Gastrocnemius medialis (tissue), 4 donors: ENCODE results near the gene ZNF276. TPM values are rescaled to one million over a fixed set of nuclear protein-coding genes. Genes with fewer than 3 reads are reported as not detected.

Source experiments
- ATAC-seq, 2 donors: fragments of 150-250 bp; one replicate each; pipeline ENCODE4 v1.9.1; 2016
- DNase-seq, 2 donors: peaks; one replicate each; pipeline ENCODE4 v3.0.0-alpha.2; 2019
- H3K27ac ChIP-seq, 4 donors: fragments of 200-600 bp; sonication (generic); 1 replicate in 1 of 4; 2 replicates in 3 of 4; pipeline ENCODE4 v1.5.1; 2016 to 2018; ENCODE audit warnings: mild to moderate bottlenecking in 2 of 4, moderate library complexity in 1 of 4
- H3K27me3 ChIP-seq, 3 donors: fragments of 200-600 bp; sonication (generic) in 2 of 3; 1 replicate in 1 of 3; 2 replicates in 2 of 3; pipeline versions ENCODE4 v1.5.1 to v1.6.0; 2016 to 2019; ENCODE audit warnings: mild to moderate bottlenecking in 1 of 3, moderate library complexity in 1 of 3
- H3K36me3 ChIP-seq, 2 donors: fragments of 200-600 bp; sonication (generic) in 1 of 2; one replicate each; pipeline ENCODE4 v1.5.1; 2017 to 2018
- H3K4me1 ChIP-seq, 2 donors: fragments of 200-600 bp; sonication (generic) in 1 of 2; one replicate each; pipeline ENCODE4 v1.5.1; 2016 to 2017; ENCODE audit warnings: mild to moderate bottlenecking in 2 of 2
- H3K4me3 ChIP-seq, 4 donors: fragments of 200-600 bp; sonication (generic) in 3 of 4; 1 replicate in 1 of 4; 2 replicates in 3 of 4; pipeline ENCODE4 v1.5.1; 2016 to 2019; ENCODE audit warnings: mild to moderate bottlenecking in 2 of 4
- H3K9me3 ChIP-seq, 3 donors: fragments of 200-600 bp; sonication (generic) in 2 of 3; 1 replicate in 1 of 3; 2 replicates in 2 of 3; pipeline ENCODE4 v1.5.1; 2016 to 2019
- POLR2A ChIP-seq, 2 donors: fragments of 450-650 bp; IDR thresholded peaks; one replicate each; pipeline ENCODE4 v1.6.1; 2017; ENCODE audit warnings: antibody characterized with exemption in 2 of 2, mild to moderate bottlenecking in 2 of 2, moderate library complexity in 2 of 2
- in situ Hi-C, 4 donors: fragments of 200-750 bp; cut with MboI; loops; one replicate each; pipeline versions ENCODE4 v1.15.0 to v1.8.0; 2017; ENCODE audit warnings: low sequenced_read_pairs in 4 of 4
- intact Hi-C: fragments of 100-400 bp; cut with DNase I; formaldehyde crosslinking; loops from one replicate; pipeline ENCODE4 v1.15.1; 2023; ENCODE audit warnings: low total_unique reads
- total RNA-seq, 4 donors: library from RNA; depleted of rRNA; stranded (reverse); fragments of >200 nt; gene quantifications; one replicate each; pipeline versions ENCODE4 v1.1.0 to v1.2.3, GENCODE V29; 2016
- TF ChIP-seq, protein P1 (sequence below), 5 experiments: fragments of 450-650 bp in 3 of 5; fragments of 200-600 bp in 2 of 5; sonication (generic) in 2 of 5; IDR thresholded peaks in 4 of 5; conservative IDR thresholded peaks in 1 of 5; 1 replicate in 4 of 5; 2 replicates in 1 of 5; pipeline ENCODE4 v1.5.1; 2016 to 2019; ENCODE audit warnings: antibody characterized with exemption in 5 of 5, mild to moderate bottlenecking in 3 of 5, moderate library complexity in 3 of 5

Gene ZNF276
- total RNA-seq, 4 donors from 2014 or later = 11.1 to 13.6 (median 11.5) TPM

DNA sequence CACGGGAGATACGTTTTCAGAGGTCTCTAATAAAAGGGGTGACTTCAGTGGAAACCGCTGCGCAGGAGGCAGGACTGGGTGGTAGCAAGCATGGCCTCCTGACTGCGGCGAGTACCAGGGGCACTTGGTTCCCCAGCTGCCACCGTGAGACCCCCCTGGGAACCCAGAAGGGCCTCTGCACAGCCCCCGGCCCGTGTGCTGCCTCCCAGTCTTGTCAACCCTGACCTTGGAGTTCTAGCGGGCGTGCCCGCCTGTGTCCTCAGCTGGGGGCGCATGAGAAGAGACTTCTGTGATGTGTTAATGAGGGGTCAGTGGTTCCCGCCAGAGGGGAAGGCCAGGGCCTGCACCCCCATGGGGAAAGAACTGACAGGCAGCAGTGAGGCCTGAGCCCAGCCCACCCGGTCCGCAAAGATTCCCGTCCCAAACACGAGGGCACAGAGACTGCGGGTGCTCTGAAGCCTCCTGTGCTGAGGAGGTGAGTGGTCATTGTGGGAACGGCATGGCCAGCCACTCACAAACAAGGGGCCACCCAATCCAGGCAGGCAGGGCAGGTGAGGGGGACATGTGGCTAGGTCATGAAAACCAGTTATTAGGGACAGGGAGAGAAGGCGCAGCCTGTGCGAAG lies 9.4 kb downstream of the ZNF276 start:
- H3K36me3 ChIP-seq = peaks cover 0 to 88% of the 10 kb centered on the region in 2 donors

DNA sequence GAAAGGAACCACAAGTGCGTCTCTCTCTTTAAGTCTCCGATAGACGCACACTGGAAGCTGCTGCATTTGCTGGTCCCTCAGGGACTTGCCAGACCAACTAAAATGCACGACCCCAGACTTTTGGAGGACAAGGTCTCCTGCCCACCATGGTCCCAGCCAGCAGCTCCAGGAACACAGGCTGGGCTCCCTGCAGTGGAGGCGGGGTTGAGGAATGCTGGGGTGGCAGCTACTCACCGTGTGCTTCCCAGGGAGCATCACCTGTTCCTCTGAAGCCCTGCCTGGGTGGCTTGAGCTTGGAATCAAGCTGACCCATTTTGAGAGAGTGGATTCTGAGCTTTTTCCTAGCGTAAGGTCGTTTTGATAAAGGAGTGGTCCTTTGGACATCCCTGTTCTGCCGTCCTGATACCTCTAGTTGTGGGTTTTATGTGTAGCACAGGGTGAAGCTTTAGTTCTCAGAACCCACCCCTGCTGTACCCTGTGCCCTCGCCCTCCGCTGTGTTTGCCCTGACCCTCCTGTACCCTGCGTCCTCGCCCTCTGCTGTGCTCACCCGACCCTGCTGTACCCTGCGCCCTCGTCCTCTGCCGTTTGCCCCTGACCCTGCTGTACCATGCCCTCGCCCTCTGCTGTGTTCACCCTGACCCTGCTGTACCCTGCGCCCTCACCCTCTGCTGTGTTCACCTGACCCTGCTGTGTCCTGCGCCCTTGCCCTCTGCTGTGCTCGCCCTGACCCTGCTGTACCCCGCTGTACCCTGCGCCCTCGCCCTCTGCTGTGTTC lies 11.0 kb downstream of the ZNF276 start:
- DNase-seq (no peak), ATAC-seq (no peak)
- intact Hi-C loops (no loop called here), in situ Hi-C loops (no loop called here)
- H3K27me3 ChIP-seq = no peaks in the 10 kb centered on the region
- no peaks in the 10 kb centered on the region for H3K4me1 ChIP-seq
- H3K9me3 ChIP-seq = no peaks in the 10 kb centered on the region
- H3K27ac ChIP-seq = no peak overlapping the region
- H3K36me3 ChIP-seq = peaks cover 0 to 92% of the 10 kb centered on the region in 2 donors
- no peak overlapping the region for H3K4me3 ChIP-seq
- TF ChIP-seq POLR2A (IDR thresholded peaks at IDR 0.05) = no peak
- TF ChIP-seq, protein P1, sequence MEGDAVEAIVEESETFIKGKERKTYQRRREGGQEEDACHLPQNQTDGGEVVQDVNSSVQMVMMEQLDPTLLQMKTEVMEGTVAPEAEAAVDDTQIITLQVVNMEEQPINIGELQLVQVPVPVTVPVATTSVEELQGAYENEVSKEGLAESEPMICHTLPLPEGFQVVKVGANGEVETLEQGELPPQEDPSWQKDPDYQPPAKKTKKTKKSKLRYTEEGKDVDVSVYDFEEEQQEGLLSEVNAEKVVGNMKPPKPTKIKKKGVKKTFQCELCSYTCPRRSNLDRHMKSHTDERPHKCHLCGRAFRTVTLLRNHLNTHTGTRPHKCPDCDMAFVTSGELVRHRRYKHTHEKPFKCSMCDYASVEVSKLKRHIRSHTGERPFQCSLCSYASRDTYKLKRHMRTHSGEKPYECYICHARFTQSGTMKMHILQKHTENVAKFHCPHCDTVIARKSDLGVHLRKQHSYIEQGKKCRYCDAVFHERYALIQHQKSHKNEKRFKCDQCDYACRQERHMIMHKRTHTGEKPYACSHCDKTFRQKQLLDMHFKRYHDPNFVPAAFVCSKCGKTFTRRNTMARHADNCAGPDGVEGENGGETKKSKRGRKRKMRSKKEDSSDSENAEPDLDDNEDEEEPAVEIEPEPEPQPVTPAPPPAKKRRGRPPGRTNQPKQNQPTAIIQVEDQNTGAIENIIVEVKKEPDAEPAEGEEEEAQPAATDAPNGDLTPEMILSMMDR (IDR thresholded peaks at IDR 0.05 in 4 of 5, conservative IDR thresholded peaks at IDR 0.05 in 1 of 5) = no peak

More for the DNA sequence above, 9.4 kb downstream of the ZNF276 start:
- no peak overlapping the region for H3K27ac ChIP-seq
- no peak for DNase-seq
- ATAC-seq = no peak
- in situ Hi-C loops (no loop called here), intact Hi-C loops (no loop called here)
- no peaks in the 10 kb centered on the region for H3K27me3 ChIP-seq
- H3K4me1 ChIP-seq = no peaks in the 10 kb centered on the region
- H3K9me3 ChIP-seq = no peaks in the 10 kb centered on the region
- no peak for TF ChIP-seq POLR2A (IDR thresholded peaks at IDR 0.05)
- TF ChIP-seq, protein P1 (IDR thresholded peaks at IDR 0.05 in 4 of 5, conservative IDR thresholded peaks at IDR 0.05 in 1 of 5) = no peak
- no peak overlapping the region for H3K4me3 ChIP-seq

DNA sequence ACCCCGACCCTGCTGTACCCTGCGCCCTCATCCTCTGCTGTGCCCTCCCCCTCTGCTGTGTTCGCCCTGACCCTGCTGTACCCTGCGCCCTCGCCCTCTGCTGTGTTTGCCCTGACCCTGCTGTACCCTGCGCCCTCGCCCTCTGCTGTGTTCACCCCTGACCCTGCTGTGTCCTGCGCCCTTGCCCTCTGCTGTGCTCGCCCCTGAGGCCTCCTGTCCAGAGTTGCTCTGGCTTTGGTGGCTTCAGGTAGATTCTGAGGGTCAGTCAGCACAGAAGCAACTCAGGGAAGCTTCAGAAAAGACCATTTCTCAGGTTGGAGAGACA lies 11.5 kb downstream of the ZNF276 start:
- peaks cover 0 to 92% of the 10 kb centered on the region in 2 donors for H3K36me3 ChIP-seq
- no peak overlapping the region for H3K4me3 ChIP-seq
- in situ Hi-C loops = no loop called here
- intact Hi-C loops = no loop called here
- ATAC-seq (no peak), DNase-seq (no peak)
- TF ChIP-seq, protein P1 (IDR thresholded peaks at IDR 0.05 in 4 of 5, conservative IDR thresholded peaks at IDR 0.05 in 1 of 5) = no peak
- TF ChIP-seq POLR2A (IDR thresholded peaks at IDR 0.05) = no peak
- H3K9me3 ChIP-seq = no peaks in the 10 kb centered on the region
- no peaks in the 10 kb centered on the region for H3K4me1 ChIP-seq
- H3K27ac ChIP-seq = no peak overlapping the region
- no peaks in the 10 kb centered on the region for H3K27me3 ChIP-seq

DNA sequence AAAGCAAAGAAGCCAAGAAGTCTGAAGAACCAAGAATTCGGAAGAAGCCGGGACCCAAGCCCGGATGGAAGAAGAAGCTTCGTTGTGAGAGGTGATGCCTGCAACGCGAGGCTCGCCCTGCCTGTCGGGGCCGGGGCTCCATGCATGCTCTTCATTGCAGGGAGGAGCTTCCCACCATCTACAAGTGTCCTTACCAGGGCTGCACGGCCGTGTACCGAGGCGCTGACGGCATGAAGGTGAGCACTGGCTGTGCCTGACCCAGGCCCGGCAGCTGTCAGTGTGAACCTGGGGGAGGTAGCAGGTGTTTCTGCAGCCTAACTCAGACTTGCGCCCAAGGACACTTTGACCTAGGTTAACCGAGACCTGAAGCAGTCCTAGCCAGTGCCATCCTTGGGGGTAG lies 12.0 kb downstream of the ZNF276 start:
- ATAC-seq = no peak
- no peaks in the 10 kb centered on the region for H3K27me3 ChIP-seq

More for the DNA sequence above, 12.0 kb downstream of the ZNF276 start:
- Histone ChIP-seq H3K27ac (no peak overlapping the region), H3K4me1 (no peaks in the 10 kb centered on the region), H3K9me3 (no peaks in the 10 kb centered on the region), H3K36me3 (peaks cover 0 to 93% of the 10 kb centered on the region in 2 donors), H3K4me3 (no peak overlapping the region)
- in situ Hi-C loops = no loop called here
- no peak for DNase-seq
- intact Hi-C loops = no loop called here
- TF ChIP-seq, protein P1 (IDR thresholded peaks at IDR 0.05 in 4 of 5, conservative IDR thresholded peaks at IDR 0.05 in 1 of 5) = no peak
- TF ChIP-seq POLR2A (IDR thresholded peaks at IDR 0.05) = no peak
